H1 (cell line): ENCODE results near the gene DMPK. TPM values are rescaled to one million over a fixed set of nuclear protein-coding genes. Genes with fewer than 3 reads are reported as not detected.

Source experiments
- CTCF ChIA-PET: fragments of 300-600 bp; sonication (Branson Sonifier 250); formaldehyde crosslinking; loops from one replicate; lab custom pipeline; 2021; ENCODE audit not compliant: partially characterized antibody; lab: Charles Lee
- POLR2A ChIA-PET: fragments of 300-600 bp; sonication (Branson Sonifier 250); formaldehyde crosslinking; loops from one replicate; lab custom pipeline; 2021; ENCODE audit warnings: inconsistent platforms; ENCODE audit not compliant: partially characterized antibody; lab: Charles Lee
- DNase-seq, 2 experiments: peaks; one replicate each; pipeline versions ENCODE4 v3.0.0 to v3.0.0-alpha.2; 2010 to 2022; ENCODE audit warnings: low spot score in 2 of 2, low read depth in 1 of 2, mixed read lengths in 1 of 2
- FAIRE-seq: peaks from 2 replicates; lab custom pipeline; 2011; peaks lifted over from hg19 to GRCh38; lab: Jason Lieb, UNC
- H2AFZ ChIP-seq: 2 replicates; pipeline ENCODE4 v1.8.1; 2012; ENCODE audit warnings: low read length, inconsistent platforms
- H2AK5ac ChIP-seq: 2 replicates; pipeline ENCODE4 v1.6.1; 2013; ENCODE audit warnings: low read depth, low read length
- H2BK120ac ChIP-seq: replicated peaks from 2 replicates; pipeline ENCODE3; 2013; ENCODE audit warnings: low read depth, low read length, inconsistent platforms
- H2BK12ac ChIP-seq: 2 replicates; pipeline ENCODE4 v1.6.1; 2013; ENCODE audit warnings: low read depth, low read length
- H2BK15ac ChIP-seq: 2 replicates; pipeline ENCODE4 v1.6.1; 2013; ENCODE audit warnings: low read length
- H2BK20ac ChIP-seq: 2 replicates; pipeline ENCODE4 v1.6.1; 2013; ENCODE audit warnings: low read length
- H2BK5ac ChIP-seq: 2 replicates; pipeline ENCODE4 v1.6.1; 2013; ENCODE audit warnings: low read depth, low read length
- H3K14ac ChIP-seq: 2 replicates; pipeline ENCODE4 v1.6.1; 2013; ENCODE audit warnings: inconsistent platforms; ENCODE audit not compliant: insufficient read length
- H3K18ac ChIP-seq: 2 replicates; pipeline ENCODE4 v1.6.1; 2013; ENCODE audit warnings: low read length; ENCODE audit errors: extremely low read depth
- H3K23ac ChIP-seq: 2 replicates; pipeline ENCODE4 v1.6.1; 2013; ENCODE audit warnings: inconsistent platforms; ENCODE audit not compliant: insufficient read length
- H3K23me2 ChIP-seq: 2 replicates; pipeline ENCODE4 v1.6.1; 2013; ENCODE audit warnings: low read depth, low read length
- H3K27ac ChIP-seq: 2 replicates; pipeline ENCODE4 v1.6.1; 2011; ENCODE audit warnings: low read depth, low read length, inconsistent platforms
- H3K27me3 ChIP-seq, 4 experiments: replicated peaks in 1 of 4; 1 replicate in 1 of 4; 2 replicates in 3 of 4; pipeline versions ENCODE4 v1.6.1 to v1.8.1; 2011 to 2013; ENCODE audit warnings: low read length in 3 of 4, mild to moderate bottlenecking in 3 of 4, inconsistent platforms in 2 of 4, mixed read lengths in 2 of 4, moderate library complexity in 1 of 4; ENCODE audit not compliant: control insufficient read depth in 3 of 4, insufficient read depth in 3 of 4; ENCODE audit errors: extremely low read depth in 1 of 4
- H3K36me3 ChIP-seq, 4 experiments: 2 replicates each; pipeline versions ENCODE4 v1.6.1 to v1.8.1; 2011 to 2013; ENCODE audit warnings: mild to moderate bottlenecking in 4 of 4, low read length in 3 of 4, moderate library complexity in 2 of 4, control low read depth in 1 of 4, inconsistent platforms in 1 of 4; ENCODE audit not compliant: insufficient read depth in 4 of 4, control insufficient read depth in 2 of 4
- H3K4ac ChIP-seq: replicated peaks from 2 replicates; pipeline ENCODE3; 2013; ENCODE audit warnings: low read length, low read depth, mixed read lengths, inconsistent platforms; ENCODE audit not compliant: insufficient read length
- H3K4me1 ChIP-seq, 4 experiments: replicated peaks in 1 of 4; 1 replicate in 1 of 4; 2 replicates in 3 of 4; pipeline versions ENCODE4 v1.6.1 to v1.8.1; 2011 to 2013; ENCODE audit warnings: low read length in 3 of 4, inconsistent platforms in 2 of 4, mixed read lengths in 1 of 4; ENCODE audit not compliant: insufficient read depth in 4 of 4, control insufficient read depth in 3 of 4
- H3K4me2 ChIP-seq, 2 experiments: 2 replicates each; pipeline versions ENCODE4 v1.6.1 to v1.8.1; 2011 to 2013; ENCODE audit warnings: low read depth in 2 of 2, low read length in 2 of 2, control low read depth in 1 of 2, inconsistent platforms in 1 of 2, mild to moderate bottlenecking in 1 of 2; ENCODE audit not compliant: insufficient read depth in 1 of 2
- H3K4me3 ChIP-seq, 4 experiments: fragments of 200-600, 300-600 bp in 1 of 4; sonication (generic), shearing (Covaris generic), sonication (Bioruptor Twin) in 1 of 4; 2 replicates each; pipeline versions ENCODE4 v1.5.1 to v1.8.1; 2011 to 2016; ENCODE audit warnings: low read length in 4 of 4, low read depth in 3 of 4, control low read depth in 2 of 4, inconsistent platforms in 2 of 4, mild to moderate bottlenecking in 2 of 4, mixed read lengths in 1 of 4, moderate library complexity in 1 of 4; ENCODE audit not compliant: insufficient read depth in 2 of 4; ENCODE audit errors: extremely low read depth in 1 of 4
- H3K56ac ChIP-seq: replicated peaks from 2 replicates; pipeline ENCODE3; 2013; ENCODE audit warnings: low read depth, mild to moderate bottlenecking, mixed read lengths, low read length, inconsistent platforms; ENCODE audit not compliant: insufficient read length
- H3K79me1 ChIP-seq: 2 replicates; pipeline ENCODE4 v1.6.1; 2013; ENCODE audit warnings: low read depth, low read length, control low read depth
- H3K79me2 ChIP-seq, 2 experiments: 2 replicates each; pipeline versions ENCODE4 v1.6.1 to v1.8.1; 2012 to 2013; ENCODE audit warnings: low read length in 2 of 2, mild to moderate bottlenecking in 2 of 2, inconsistent platforms in 1 of 2; ENCODE audit not compliant: insufficient read depth in 2 of 2, control insufficient read depth in 1 of 2
- H3K9ac ChIP-seq, 4 experiments: replicated peaks in 1 of 4; 1 replicate in 1 of 4; 2 replicates in 3 of 4; pipeline versions ENCODE4 v1.6.1 to v1.8.1; 2011 to 2013; ENCODE audit warnings: low read depth in 3 of 4, low read length in 3 of 4, control low read depth in 2 of 4, mild to moderate bottlenecking in 2 of 4, moderate library complexity in 2 of 4, inconsistent platforms in 1 of 4; ENCODE audit errors: extremely low read depth in 1 of 4
- H3K9me3 ChIP-seq, 2 experiments: 2 replicates each; pipeline versions ENCODE4 v1.6.1 to v1.8.1; 2012 to 2013; ENCODE audit warnings: mild to moderate bottlenecking in 2 of 2, moderate library complexity in 2 of 2, control low read depth in 1 of 2, inconsistent platforms in 1 of 2, low read depth in 1 of 2, low read length in 1 of 2, mixed read lengths in 1 of 2; ENCODE audit not compliant: insufficient read depth in 2 of 2
- H4K20me1 ChIP-seq, 2 experiments: replicated peaks in 1 of 2; 2 replicates each; pipeline versions ENCODE3 to v1.8.1; 2011 to 2013; ENCODE audit warnings: inconsistent platforms in 2 of 2, low read length in 2 of 2, mild to moderate bottlenecking in 1 of 2; ENCODE audit not compliant: insufficient read depth in 2 of 2, control insufficient read depth in 1 of 2
- H4K5ac ChIP-seq: 2 replicates; pipeline ENCODE4 v1.6.1; 2013; ENCODE audit warnings: low read length, low read depth, mixed read lengths, inconsistent platforms; ENCODE audit not compliant: insufficient read length
- H4K8ac ChIP-seq: 2 replicates; pipeline ENCODE4 v1.8.0; 2013; ENCODE audit warnings: mild to moderate bottlenecking, moderate library complexity, low read length, inconsistent platforms; ENCODE audit not compliant: insufficient read depth; ENCODE audit errors: extremely low read depth
- H4K91ac ChIP-seq: replicated peaks from 2 replicates; pipeline ENCODE3; 2013; ENCODE audit warnings: low read length, mixed read lengths, inconsistent platforms; ENCODE audit not compliant: insufficient read length
- E2F6 ChIP-seq: IDR thresholded peaks from 2 replicates; pipeline ENCODE4 v1.6.1; 2012; ENCODE audit warnings: inconsistent platforms
- POU5F1 ChIP-seq: IDR thresholded peaks from 2 replicates; pipeline ENCODE4 v1.6.1; 2011; ENCODE audit warnings: low read depth, mild to moderate bottlenecking, low read length, moderate library complexity
- WGBS, 2 experiments: shearing (Covaris generic) in 1 of 2; methylation state at CpG; one replicate each; pipeline versions ENCODE4 v1.1.6 to v1.1.7; 2013 to 2015; ENCODE audit warnings: low lambda C conversion rate in 2 of 2, mixed read lengths in 2 of 2, inconsistent platforms in 1 of 2, low coverage in 1 of 2, missing lambda C conversion rate in 1 of 2; ENCODE audit not compliant: insufficient replicate concordance in 2 of 2, insufficient coverage in 1 of 2, insufficient read length in 1 of 2; ENCODE audit errors: extremely low coverage in 1 of 2, missing lambda C conversion rate in 1 of 2; 5-methylcytosine and 5-hydroxymethylcytosine counted together
- polyA plus RNA-seq, 7 experiments: library from polyadenylated mRNA; depleted of rRNA in 3 of 7; stranded (reverse) in 5 of 7; unstranded in 2 of 7; fragments of >200 nt in 5 of 7; fragments of 200-250 nt in 2 of 7; gene quantifications; 1 replicate in 5 of 7; 2 replicates in 1 of 7; 4 replicates in 1 of 7; pipeline versions ENCODE4 v1.2.1 to v1.2.3, GENCODE V29; 2011 to 2013; ENCODE audit warnings: missing spikeins in 2 of 7, mixed read lengths in 2 of 7
- total RNA-seq: library from RNA; stranded (reverse); fragmentation: NEBNext Ultra II Directional; extraction: Animal tissue kit (Norgen Biotek cat#: 25700); gene quantifications from 2 replicates; pipeline ENCODE4 v1.2.1, GENCODE V29; 2021

Gene DMPK
- total and polyA plus RNA-seq, 2 of the 8 experiments (the other 6 are each of a cell fraction or from before 2014, with no cell fraction given), result 13.7 to 27.4 TPM

DNA sequence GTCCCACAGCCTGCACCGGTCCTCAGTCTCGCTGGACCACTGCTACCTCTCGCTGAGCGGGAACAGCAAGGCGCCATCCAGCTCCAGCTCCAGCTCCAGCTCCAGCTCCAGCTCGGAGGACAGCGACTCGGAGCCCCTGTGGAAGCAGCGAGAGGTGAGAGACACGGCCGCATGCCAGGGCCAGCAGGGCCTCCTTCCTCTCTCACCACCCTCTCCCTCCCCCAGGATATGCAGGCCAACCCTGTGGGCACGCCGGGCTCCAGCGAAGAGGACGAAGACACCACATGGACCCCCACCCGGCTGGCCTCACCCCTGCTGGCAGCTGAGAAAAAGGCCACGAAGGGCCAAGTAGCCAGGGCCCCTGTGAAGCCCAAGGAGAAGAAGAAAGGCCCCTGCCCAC lies 20.6 kb downstream of the DMPK start:
- Histone ChIP-seq H2BK20ac (no peak overlapping the region), H3K79me2 (no peaks in the 10 kb centered on the region), H3K4me1 (peaks cover 7 to 32% (median 23%) of the 10 kb centered on the region in 4 experiments), H3K4me2 (no peak overlapping the region), H2AFZ (no peak overlapping the region), H2BK15ac (peak overlapping the region; percentile 61; the same call in 1 of the 2 replicates), H3K14ac (no peak overlapping the region), H3K9ac (no peak overlapping the region), H3K4ac (no peak overlapping the region), H3K27ac (no peak overlapping the region), H4K91ac (peak overlapping the region; percentile 42), H3K23me2 (no peaks in the 10 kb centered on the region; the same call in 1 of the 2 replicates), H3K27me3 (peaks cover 0 to 2% (median 1%) of the 10 kb centered on the region in 4 experiments; a peak in 1 of 7 replicates), H2AK5ac (no peak overlapping the region), H4K5ac (no peak overlapping the region), H3K9me3 (no peaks in the 10 kb centered on the region), H2BK12ac (no peak overlapping the region; the same call in 1 of the 2 replicates), H3K23ac (no peak overlapping the region), H3K4me3 (no peak overlapping the region), H3K18ac (no peak overlapping the region)
- DNase-seq, result peak in 1 of 2 experiments; percentile 52
- ChIA-PET POLR2A (interaction anchor here (1.0 to 16.2 kb wide), 7 partner anchors 8 to 70 kb away, joined by 3 to 284 read pairs (median 5); partner anchors contain the start of genes DMWD, MEIOSIN, SIX5 and SNRPD2), CTCF (interaction anchor here (1.0 to 3.2 kb wide), 4 partner anchors 9 to 215 kb away, joined by 3 to 14 read pairs (median 3); partner anchors contain the start of gene QPCTL)
- WGBS, 2 experiments, result 73% methylated on average over 17 of the region's 17 CpGs; no CpG with 5 or more reads in 1 of the 2 experiments
- FAIRE-seq, result no peak
- TF ChIP-seq POU5F1 (no peak), E2F6 (peak; percentile 39; the same call in 1 of the 2 replicates)
- TF ChIP-seq, all 59 proteins: peak for 1
- Histone ChIP-seq H2BK5ac (no peak overlapping the region), H3K56ac (no peak overlapping the region), H3K36me3 (no peaks in the 10 kb centered on the region), H3K79me1 (no peaks in the 10 kb centered on the region), H2BK120ac (no peak overlapping the region), H4K20me1 (peaks cover 0 to 3% of the 10 kb centered on the region in 2 experiments), H4K8ac (no peak overlapping the region)
